T1000 (cell line): ENCODE results near the gene ANGEL2.
A peak's percentile ranks its signal among the peaks of the same experiment; 100 is the strongest.
"Not testable (repeated sequence)": the region's sequence is repeated elsewhere in the genome, so short reads cannot be mapped to it uniquely, and the experiment has no call there.

Experiments used
- DNase-seq: peaks from one replicate; lab custom pipeline; 2025; ENCODE audit warnings: mixed read lengths; lab: John Stamatoyannopoulos, UW

The ANGEL2 gene

GRCh38 chr1:212975111-212975918 lies 40.4 kb downstream of the ANGEL2 start:
- peak; percentile 16 for DNase-seq

GRCh38 chr1:212974711-212975110 lies 41.0 kb downstream of the ANGEL2 start:
- no peak for DNase-seq

- DNase-seq = no peak
These were observed 41.8 kb downstream of the ANGEL2 start for GRCh38 chr1:212973899-212974298.

- no peak for DNase-seq
These were observed 42.2 kb downstream of the ANGEL2 start for GRCh38 chr1:212973426-212973825.

- no peak for DNase-seq
These were observed 44.4 kb downstream of the ANGEL2 start for GRCh38 chr1:212971312-212971711.

- DNase-seq = no peak
These were observed 45.6 kb downstream of the ANGEL2 start for GRCh38 chr1:212970085-212970484.

GRCh38 chr1:212968368-212968863 lies 47.3 kb downstream of the ANGEL2 start:
- DNase-seq = no peak

GRCh38 chr1:212967801-212968200 lies 47.9 kb downstream of the ANGEL2 start:
- no peak for DNase-seq

GRCh38 chr1:212966616-212967015 lies 49.1 kb downstream of the ANGEL2 start:
- DNase-seq = no peak

- DNase-seq = not testable (repeated sequence)
These were observed 50.7 kb downstream of the ANGEL2 start for GRCh38 chr1:212964993-212965392.

GRCh38 chr1:212964102-212964501 lies 51.6 kb downstream of the ANGEL2 start:
- DNase-seq = no peak

GRCh38 chr1:212962509-212962908 lies 53.2 kb downstream of the ANGEL2 start:
- DNase-seq = no peak

GRCh38 chr1:212960932-212961331 lies 54.7 kb downstream of the ANGEL2 start:
- no peak for DNase-seq

- no peak for DNase-seq
These were observed 56.1 kb downstream of the ANGEL2 start for GRCh38 chr1:212959266-212960220.

GRCh38 chr1:212958175-212958574 lies 57.5 kb downstream of the ANGEL2 start:
- peak; percentile 56 for DNase-seq

GRCh38 chr1:212957546-212957945 lies 58.1 kb downstream of the ANGEL2 start:
- no peak for DNase-seq

- no peak for DNase-seq
These were observed 59.6 kb downstream of the ANGEL2 start for GRCh38 chr1:212955961-212956620.

GRCh38 chr1:212955098-212955497 lies 60.6 kb downstream of the ANGEL2 start:
- no peak for DNase-seq

GRCh38 chr1:212954514-212954913 lies 61.2 kb downstream of the ANGEL2 start:
- no peak for DNase-seq

GRCh38 chr1:212953321-212953720 lies 62.3 kb downstream of the ANGEL2 start:
- no peak for DNase-seq

- DNase-seq = no peak
These were observed 63.1 kb downstream of the ANGEL2 start for GRCh38 chr1:212952641-212952976.

- no peak for DNase-seq
These were observed 63.6 kb downstream of the ANGEL2 start for GRCh38 chr1:212951947-212952640.
